Measurements from ENCODE around the gene SLC44A1. TPM values are rescaled to one million over a fixed set of nuclear protein-coding genes. Genes with fewer than 3 reads are reported as not detected.

Gene SLC44A1
- total and polyA plus RNA-seq, 10 of the 15 experiments (the other 5 are each of a cell fraction or from before 2014, with no cell fraction given) = 2.4 to 21.2 (median 12.4) TPM

DNA sequence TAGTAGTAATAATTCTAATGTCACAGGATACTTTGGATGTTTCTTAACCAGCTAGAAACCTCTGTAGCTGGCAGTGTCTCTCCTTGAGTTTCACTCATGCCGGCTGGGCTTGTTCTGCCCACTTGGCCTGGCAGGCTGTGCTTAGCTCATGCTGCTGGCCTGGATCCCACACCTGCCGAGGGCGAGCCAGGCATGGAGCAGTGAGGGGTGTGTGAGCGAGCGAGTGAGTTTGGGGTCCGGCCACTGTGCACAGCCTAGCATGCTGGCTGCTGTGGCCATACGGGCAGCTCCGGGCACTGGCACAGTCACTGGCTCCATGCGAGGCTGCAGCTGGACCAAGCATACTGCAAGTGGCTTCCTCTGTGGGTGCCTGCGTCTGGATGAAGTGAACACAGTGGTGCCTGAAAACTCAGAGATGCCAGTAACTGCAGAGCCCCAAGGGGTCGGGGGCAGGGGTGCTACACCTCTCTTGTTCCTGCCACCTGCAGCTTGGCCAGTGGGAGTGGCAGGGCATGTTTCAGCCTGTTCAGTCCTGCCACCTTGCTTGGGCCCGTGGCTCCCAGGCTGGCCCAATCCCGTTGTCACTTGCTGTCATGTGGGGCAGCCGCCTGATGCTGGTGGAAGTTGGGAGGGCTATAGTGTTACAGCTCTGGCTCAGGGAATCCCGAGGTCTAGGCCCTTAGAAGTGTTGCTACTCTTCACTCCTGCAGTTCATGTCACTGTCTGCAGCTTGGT, 213.3 kb downstream of the SLC44A1 start:
- RAD21 ChIA-PET (ENCODE audit: unreplicated experiment) = interaction anchor here (0.8 kb wide), 1 partner anchor 9 kb away, joined by 3 read pairs; no protein-coding TSS in a partner anchor
- no peak overlapping the region for H3K4me2 ChIP-seq (ENCODE audit: control insufficient read depth, insufficient read depth)
- no peak overlapping the region for H3K4me3 ChIP-seq
- DNase-seq (ENCODE audit: low read depth, low spot score) (no peak), ATAC-seq (no peak), FAIRE-seq (no peak)
- TF ChIP-seq GATAD2B (conservative IDR thresholded peaks at IDR 0.05; ENCODE audit: low read depth) (no peak), KLF5 (IDR thresholded peaks at IDR 0.05; ENCODE audit: partially characterized antibody) (no peak), RBBP5 (conservative IDR thresholded peaks at IDR 0.05) (no peak), IRF4 (IDR thresholded peaks at IDR 0.05; ENCODE audit: low read depth, low read length) (no peak), MXI1 (IDR thresholded peaks at IDR 0.05; ENCODE audit: low read depth, low read length) (no peak), CUX1 (IDR thresholded peaks at IDR 0.05; ENCODE audit: insufficient replicate concordance, low read depth, low read length) (no peak), E2F4 (IDR thresholded peaks at IDR 0.05; ENCODE audit: low read depth, low read length) (no peak), ZNF217 (IDR thresholded peaks at IDR 0.05) (no peak), DPF2 (IDR thresholded peaks at IDR 0.05) (no peak), BCLAF1 (IDR thresholded peaks at IDR 0.05) (no peak)
- TF ChIP-seq, protein P1, sequence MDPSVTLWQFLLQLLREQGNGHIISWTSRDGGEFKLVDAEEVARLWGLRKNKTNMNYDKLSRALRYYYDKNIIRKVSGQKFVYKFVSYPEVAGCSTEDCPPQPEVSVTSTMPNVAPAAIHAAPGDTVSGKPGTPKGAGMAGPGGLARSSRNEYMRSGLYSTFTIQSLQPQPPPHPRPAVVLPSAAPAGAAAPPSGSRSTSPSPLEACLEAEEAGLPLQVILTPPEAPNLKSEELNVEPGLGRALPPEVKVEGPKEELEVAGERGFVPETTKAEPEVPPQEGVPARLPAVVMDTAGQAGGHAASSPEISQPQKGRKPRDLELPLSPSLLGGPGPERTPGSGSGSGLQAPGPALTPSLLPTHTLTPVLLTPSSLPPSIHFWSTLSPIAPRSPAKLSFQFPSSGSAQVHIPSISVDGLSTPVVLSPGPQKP (IDR thresholded peaks at IDR 0.05; ENCODE audit: low read depth, low read length) = no peak
- WGBS (ENCODE audit: insufficient coverage, insufficient replicate concordance, low lambda C conversion rate, missing lambda C conversion rate) = 92% methylated on average over 14 of the region's 15 CpGs
- H3K36me3 ChIP-seq (ENCODE audit: control insufficient read depth in 2 of 2, insufficient read depth in 2 of 2, low read length in 1 of 2) = peaks cover 0 to 3% of the 10 kb centered on the region in 2 experiments; a peak in 3 of 4 replicates
- H3K9ac ChIP-seq (ENCODE audit: control insufficient read depth, insufficient read depth, low read length) = no peak overlapping the region
- no peak overlapping the region for H3K27ac ChIP-seq (ENCODE audit: control insufficient read depth, insufficient read depth)
- no peak overlapping the region for H2AFZ ChIP-seq (ENCODE audit: control insufficient read depth, low read depth, low read length)
- no TSS peak for BruUV-seq (replicated peaks)
- no peaks in the 10 kb centered on the region for H3K27me3 ChIP-seq (replicated peaks in 1 of 2; ENCODE audit: control insufficient read depth in 2 of 2, insufficient read depth in 2 of 2, low read length in 1 of 2)
- CTCF ChIA-PET = interaction anchor here (0.7 kb wide), 1 partner anchor 94 kb away, joined by 3 read pairs; no protein-coding TSS in a partner anchor
- H4K20me1 ChIP-seq (ENCODE audit: control insufficient read depth, insufficient read depth) = no peaks in the 10 kb centered on the region
- peaks cover 12% of the 10 kb centered on the region for H3K9me3 ChIP-seq (replicated peaks; ENCODE audit: control insufficient read depth, insufficient read depth, low read length)
- intact Hi-C loops (cut with micrococcal nuclease; ENCODE audit: unreplicated experiment) = no loop called here
- in situ Hi-C loops (cut with MboI) = no loop called here
- POLR2A ChIA-PET = no interaction called here
- peaks cover 20% of the 10 kb centered on the region for H3K79me2 ChIP-seq (ENCODE audit: control insufficient read depth, insufficient read depth, low read length)
- SMC1A ChIA-PET (ENCODE audit: uncharacterized antibody, unreplicated experiment) = no interaction called here
- H3K4me1 ChIP-seq (ENCODE audit: control insufficient read depth, insufficient read depth, low read length) = no peaks in the 10 kb centered on the region

Data from GM12878 (cell line).